ENCODE data around the gene RPL11.
A peak's percentile ranks its signal among the peaks of the same experiment; 100 is the strongest.

The RPL11 gene

GRCh38 chr1:23736437-23737134 lies 45.0 kb downstream of the RPL11 start:
- no peak for DNase-seq

GRCh38 chr1:23741609-23742008 lies 50.0 kb downstream of the RPL11 start:
- no peak for DNase-seq

GRCh38 chr1:23742670-23743286 lies 51.2 kb downstream of the RPL11 start:
- DNase-seq, result peak; percentile 73

GRCh38 chr1:23743287-23744152 lies 51.9 kb downstream of the RPL11 start, which contains the start of gene ELOA:
Gene ELOA (plus strand): TSS chr1:23743471. CDS start chr1:23743504, 33 bp downstream.
- peak; percentile 73 for DNase-seq

GRCh38 chr1:23745515-23745914 lies 53.9 kb downstream of the RPL11 start:
- DNase-seq, result no peak
